Vagina (tissue), 2 donors: ENCODE data around the gene INPP5A.

ENCODE experiments used
- POLR2A ChIP-seq, 2 donors: fragments of 450-650 bp; IDR thresholded peaks; one replicate each; pipeline ENCODE4 v1.6.1; 2017; ENCODE audit warnings: antibody characterized with exemption in 2 of 2, mild to moderate bottlenecking in 2 of 2, moderate library complexity in 2 of 2
- POLR2AphosphoS5 ChIP-seq, 2 donors: sonication (generic); formaldehyde crosslinking; IDR thresholded peaks; one replicate each; pipeline ENCODE4 v1.9.0; 2017; ENCODE audit warnings: antibody characterized with exemption in 2 of 2, mild to moderate bottlenecking in 2 of 2, low read depth in 1 of 2; ENCODE audit not compliant: insufficient read depth in 1 of 2
- TF ChIP-seq, protein P1 (sequence below), 3 experiments: fragments of 450-650 bp in 2 of 3; fragments of 200-600 bp in 1 of 3; sonication (generic) in 1 of 3; IDR thresholded peaks; one replicate each; pipeline ENCODE4 v1.5.1; 2017 to 2019; ENCODE audit warnings: antibody characterized with exemption in 3 of 3, mild to moderate bottlenecking in 2 of 3, moderate library complexity in 2 of 3

DNA sequence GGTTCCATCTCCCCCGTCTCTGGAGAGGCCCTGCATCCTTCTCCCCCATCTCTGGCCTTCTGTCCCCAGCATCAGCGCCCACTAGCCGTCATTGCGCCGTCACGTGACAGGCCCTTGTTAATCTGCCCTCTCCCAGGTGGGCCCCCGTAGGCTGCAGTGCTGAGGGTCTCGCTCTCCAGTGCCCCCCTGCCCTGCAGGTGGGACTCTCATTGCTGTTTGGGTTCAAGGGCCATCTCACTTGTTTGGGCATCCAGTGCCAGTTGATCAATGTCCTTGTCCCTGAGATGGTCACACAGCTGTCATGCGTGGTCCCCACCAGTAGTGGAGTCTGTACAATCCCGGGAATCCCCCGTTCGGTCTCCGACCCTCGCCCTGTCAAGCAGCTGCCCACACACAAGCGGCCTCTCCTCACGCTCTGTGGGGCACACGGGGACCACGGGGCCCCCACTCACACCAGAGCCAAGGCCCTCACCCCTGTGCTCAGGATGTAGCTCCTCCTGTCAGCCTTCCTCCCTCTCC is 114.0 kb downstream of the INPP5A start:
- TF ChIP-seq POLR2A (IDR thresholded peaks at IDR 0.05): no peak
- TF ChIP-seq, protein P1, sequence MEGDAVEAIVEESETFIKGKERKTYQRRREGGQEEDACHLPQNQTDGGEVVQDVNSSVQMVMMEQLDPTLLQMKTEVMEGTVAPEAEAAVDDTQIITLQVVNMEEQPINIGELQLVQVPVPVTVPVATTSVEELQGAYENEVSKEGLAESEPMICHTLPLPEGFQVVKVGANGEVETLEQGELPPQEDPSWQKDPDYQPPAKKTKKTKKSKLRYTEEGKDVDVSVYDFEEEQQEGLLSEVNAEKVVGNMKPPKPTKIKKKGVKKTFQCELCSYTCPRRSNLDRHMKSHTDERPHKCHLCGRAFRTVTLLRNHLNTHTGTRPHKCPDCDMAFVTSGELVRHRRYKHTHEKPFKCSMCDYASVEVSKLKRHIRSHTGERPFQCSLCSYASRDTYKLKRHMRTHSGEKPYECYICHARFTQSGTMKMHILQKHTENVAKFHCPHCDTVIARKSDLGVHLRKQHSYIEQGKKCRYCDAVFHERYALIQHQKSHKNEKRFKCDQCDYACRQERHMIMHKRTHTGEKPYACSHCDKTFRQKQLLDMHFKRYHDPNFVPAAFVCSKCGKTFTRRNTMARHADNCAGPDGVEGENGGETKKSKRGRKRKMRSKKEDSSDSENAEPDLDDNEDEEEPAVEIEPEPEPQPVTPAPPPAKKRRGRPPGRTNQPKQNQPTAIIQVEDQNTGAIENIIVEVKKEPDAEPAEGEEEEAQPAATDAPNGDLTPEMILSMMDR (IDR thresholded peaks at IDR 0.05): no peak
- TF ChIP-seq POLR2AphosphoS5 (IDR thresholded peaks at IDR 0.05; ENCODE audit: insufficient read depth in 1 of 2, low read depth in 1 of 2): no peak
